ENCODE data around the gene CA12. TPM values are rescaled to one million over a fixed set of nuclear protein-coding genes. Genes with fewer than 3 reads are reported as not detected.

Gene CA12
- total and polyA plus RNA-seq, 10 of the 15 experiments (the other 5 are each of a cell fraction or from before 2014, with no cell fraction given), result 0.03 to 0.10 TPM; not detected in 8

GRCh38 chr15:63364399-63365272 is 17.0 kb downstream of the CA12 start (continued):
- TF ChIP-seq E4F1 (IDR thresholded peaks at IDR 0.05; ENCODE audit: borderline replicate concordance, partially characterized antibody) (no peak), NFXL1 (IDR thresholded peaks at IDR 0.05; ENCODE audit: borderline replicate concordance) (no peak), NBN (IDR thresholded peaks at IDR 0.05) (no peak), HDGF (IDR thresholded peaks at IDR 0.05) (no peak)

DNA sequence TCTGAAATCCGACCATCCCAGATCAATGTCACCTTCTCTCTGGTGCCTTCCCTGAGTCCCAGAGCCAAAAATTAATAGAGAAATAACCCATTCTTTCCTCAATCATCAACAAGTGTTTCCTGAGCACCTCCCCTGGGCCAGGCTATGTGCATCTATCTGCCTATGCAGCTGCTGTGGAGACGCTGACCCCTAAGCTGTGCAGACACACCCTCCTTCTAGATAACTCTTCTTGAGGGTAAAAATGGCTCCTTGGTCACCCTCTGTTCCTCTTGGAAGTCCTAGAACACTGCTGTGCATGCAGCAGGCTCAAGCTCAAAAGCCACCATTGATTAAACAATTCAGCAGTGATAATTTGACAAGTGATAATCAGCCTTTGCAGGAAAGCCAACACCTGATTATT is 18.4 kb downstream of the CA12 start:
- Histone ChIP-seq H3K79me2 (ENCODE audit: control insufficient read depth, insufficient read depth, low read length) (no peaks in the 10 kb centered on the region), H3K9me3 (replicated peaks; ENCODE audit: control insufficient read depth, insufficient read depth, low read length) (no peaks in the 10 kb centered on the region), H3K36me3 (ENCODE audit: control insufficient read depth in 2 of 2, insufficient read depth in 2 of 2, low read length in 1 of 2) (no peaks in the 10 kb centered on the region), H3K27me3 (replicated peaks in 1 of 2; ENCODE audit: control insufficient read depth in 2 of 2, insufficient read depth in 2 of 2, low read length in 1 of 2) (peaks cover 0 to 1% of the 10 kb centered on the region in 2 experiments; a peak in 3 of 4 replicates), H3K9ac (ENCODE audit: control insufficient read depth, insufficient read depth, low read length) (no peak overlapping the region), H3K4me3 (no peak overlapping the region), H3K27ac (ENCODE audit: control insufficient read depth, insufficient read depth) (no peak overlapping the region), H4K20me1 (ENCODE audit: control insufficient read depth, insufficient read depth) (no peaks in the 10 kb centered on the region), H2AFZ (ENCODE audit: control insufficient read depth, low read depth, low read length) (no peak overlapping the region), H3K4me1 (ENCODE audit: control insufficient read depth, insufficient read depth, low read length) (peaks cover 5% of the 10 kb centered on the region; the same call in 1 of the 2 replicates), H3K4me2 (ENCODE audit: control insufficient read depth, insufficient read depth) (no peak overlapping the region)
- in situ Hi-C loops (cut with MboI), result no loop called here
- ATAC-seq (no peak), FAIRE-seq (no peak), DNase-seq (ENCODE audit: low read depth, low spot score) (no peak)
- ChIA-PET SMC1A (ENCODE audit: uncharacterized antibody, unreplicated experiment) (interaction anchor here (1.6 to 1.9 kb wide), 2 partner anchors 15 to 24 kb away, joined by 4 to 9 read pairs; no protein-coding TSS in a partner anchor), POLR2A (interaction anchor here (1.0 kb wide), 1 partner anchor 8 kb away, joined by 4 read pairs; no protein-coding TSS in a partner anchor), CTCF (interaction anchor here (1.2 kb wide), 1 partner anchor 27 kb away, joined by 5 read pairs; no protein-coding TSS in a partner anchor), RAD21 (ENCODE audit: unreplicated experiment) (no interaction called here)
- no TSS peak for BruUV-seq (replicated peaks)
- WGBS (ENCODE audit: insufficient coverage, insufficient replicate concordance, low lambda C conversion rate, missing lambda C conversion rate), result 22% methylated on average over 2 of the region's 2 CpGs
- intact Hi-C loops (cut with micrococcal nuclease; ENCODE audit: unreplicated experiment), result no loop called here
- TF ChIP-seq PBX3 (IDR thresholded peaks at IDR 0.05; ENCODE audit: insufficient replicate concordance, low read depth, low read length) (no peak), BHLHE40 (IDR thresholded peaks at IDR 0.05; ENCODE audit: borderline replicate concordance in 1 of 2, low read depth in 2 of 2, low read length in 1 of 2) (no peak), CEBPZ (IDR thresholded peaks at IDR 0.05; ENCODE audit: low read depth, low read length) (no peak), SREBF1 (IDR thresholded peaks at IDR 0.05; ENCODE audit: low read length) (no peak)
- TF ChIP-seq, protein P1, sequence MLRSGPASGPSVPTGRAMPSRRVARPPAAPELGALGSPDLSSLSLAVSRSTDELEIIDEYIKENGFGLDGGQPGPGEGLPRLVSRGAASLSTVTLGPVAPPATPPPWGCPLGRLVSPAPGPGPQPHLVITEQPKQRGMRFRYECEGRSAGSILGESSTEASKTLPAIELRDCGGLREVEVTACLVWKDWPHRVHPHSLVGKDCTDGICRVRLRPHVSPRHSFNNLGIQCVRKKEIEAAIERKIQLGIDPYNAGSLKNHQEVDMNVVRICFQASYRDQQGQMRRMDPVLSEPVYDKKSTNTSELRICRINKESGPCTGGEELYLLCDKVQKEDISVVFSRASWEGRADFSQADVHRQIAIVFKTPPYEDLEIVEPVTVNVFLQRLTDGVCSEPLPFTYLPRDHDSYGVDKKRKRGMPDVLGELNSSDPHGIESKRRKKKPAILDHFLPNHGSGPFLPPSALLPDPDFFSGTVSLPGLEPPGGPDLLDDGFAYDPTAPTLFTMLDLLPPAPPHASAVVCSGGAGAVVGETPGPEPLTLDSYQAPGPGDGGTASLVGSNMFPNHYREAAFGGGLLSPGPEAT (IDR thresholded peaks at IDR 0.05; ENCODE audit: low read depth), result no peak
- TF ChIP-seq, protein P2, sequence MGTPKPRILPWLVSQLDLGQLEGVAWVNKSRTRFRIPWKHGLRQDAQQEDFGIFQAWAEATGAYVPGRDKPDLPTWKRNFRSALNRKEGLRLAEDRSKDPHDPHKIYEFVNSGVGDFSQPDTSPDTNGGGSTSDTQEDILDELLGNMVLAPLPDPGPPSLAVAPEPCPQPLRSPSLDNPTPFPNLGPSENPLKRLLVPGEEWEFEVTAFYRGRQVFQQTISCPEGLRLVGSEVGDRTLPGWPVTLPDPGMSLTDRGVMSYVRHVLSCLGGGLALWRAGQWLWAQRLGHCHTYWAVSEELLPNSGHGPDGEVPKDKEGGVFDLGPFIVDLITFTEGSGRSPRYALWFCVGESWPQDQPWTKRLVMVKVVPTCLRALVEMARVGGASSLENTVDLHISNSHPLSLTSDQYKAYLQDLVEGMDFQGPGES (IDR thresholded peaks at IDR 0.05), result no peak
